GM19035 (cell line): Measurements from ENCODE around the gene CTNNBL1.

Source experiments
- ATAC-seq: cut with Tn5 transposase; IDR thresholded peaks from one replicate; pipeline ENCODE4 v1.9.1; 2021; ENCODE audit not compliant: unreplicated experiment

Gene CTNNBL1

GRCh38 chr20:37775200-37775599 is 81.4 kb downstream of the CTNNBL1 start:
- ATAC-seq = no peak

- no peak for ATAC-seq
These were observed 82.2 kb downstream of the CTNNBL1 start for GRCh38 chr20:37776049-37776448.

GRCh38 chr20:37776526-37776925 is 82.7 kb downstream of the CTNNBL1 start:
- no peak for ATAC-seq

- ATAC-seq = no peak
These were observed 83.5 kb downstream of the CTNNBL1 start for GRCh38 chr20:37777012-37777950.

- ATAC-seq = no peak
These were observed 84.3 kb downstream of the CTNNBL1 start for GRCh38 chr20:37777988-37778659.

GRCh38 chr20:37781626-37782025 is 87.8 kb downstream of the CTNNBL1 start:
- no peak for ATAC-seq

- no peak for ATAC-seq
These were observed 92.2 kb downstream of the CTNNBL1 start for GRCh38 chr20:37786043-37786442.

GRCh38 chr20:37789408-37789807 is 95.6 kb downstream of the CTNNBL1 start:
- no peak for ATAC-seq

- no peak for ATAC-seq
These were observed 97.1 kb downstream of the CTNNBL1 start for GRCh38 chr20:37790900-37791299.

GRCh38 chr20:37796121-37796520 is 102.3 kb downstream of the CTNNBL1 start:
- ATAC-seq = no peak

GRCh38 chr20:37796733-37797132 is 102.9 kb downstream of the CTNNBL1 start:
- ATAC-seq = no peak

- no peak for ATAC-seq
These were observed 103.9 kb downstream of the CTNNBL1 start for GRCh38 chr20:37797669-37798175.

- no peak for ATAC-seq
These were observed 104.5 kb downstream of the CTNNBL1 start for GRCh38 chr20:37798312-37798711.

GRCh38 chr20:37800618-37801017 is 106.8 kb downstream of the CTNNBL1 start:
- no peak for ATAC-seq

GRCh38 chr20:37801921-37802320 is 108.1 kb downstream of the CTNNBL1 start:
- no peak for ATAC-seq

- peak; percentile 54 for ATAC-seq
These were observed 109.8 kb downstream of the CTNNBL1 start for GRCh38 chr20:37803438-37804307.

- ATAC-seq = peak; percentile 58
These were observed 111.0 kb downstream of the CTNNBL1 start for GRCh38 chr20:37804584-37805566.

- no peak for ATAC-seq
These were observed 113.8 kb downstream of the CTNNBL1 start for GRCh38 chr20:37807471-37808232.
